Mesenchymal stem cell (in vitro differentiated cells and primary cell): ENCODE results near the gene MYH9.

Source experiments
- DNase-seq: peaks from one replicate; pipeline ENCODE4 v3.0.0-alpha.2; 2013
- H2AFZ ChIP-seq: one replicate; pipeline ENCODE4 v1.6.1; 2013; ENCODE audit warnings: low read depth, mild to moderate bottlenecking, control low read depth, inconsistent platforms, low read length, moderate library complexity
- H2AK5ac ChIP-seq: 2 replicates; pipeline ENCODE4 v1.6.1; 2013; ENCODE audit warnings: low read length, moderate library complexity, mild to moderate bottlenecking, inconsistent platforms; ENCODE audit not compliant: severe bottlenecking
- H2BK120ac ChIP-seq: one replicate; pipeline ENCODE4 v1.6.1; 2013; ENCODE audit warnings: low read depth, mild to moderate bottlenecking, inconsistent platforms, low read length, moderate library complexity
- H2BK12ac ChIP-seq, 2 experiments: one replicate each; pipeline ENCODE4 v1.6.1; 2013; ENCODE audit warnings: inconsistent platforms in 2 of 2, low read length in 2 of 2, mild to moderate bottlenecking in 2 of 2, moderate library complexity in 2 of 2, control low read depth in 1 of 2
- H2BK15ac ChIP-seq: one replicate; pipeline ENCODE4 v1.6.1; 2013; ENCODE audit warnings: mild to moderate bottlenecking, low read depth, inconsistent platforms; ENCODE audit not compliant: poor library complexity, severe bottlenecking
- H2BK5ac ChIP-seq: 2 replicates; pipeline ENCODE4 v1.6.1; 2013; ENCODE audit warnings: low read depth, mild to moderate bottlenecking, low read length, control low read depth, inconsistent platforms; ENCODE audit not compliant: poor library complexity, severe bottlenecking
- H3K14ac ChIP-seq, 2 experiments: one replicate each; pipeline ENCODE4 v1.6.1; 2013; ENCODE audit warnings: inconsistent platforms in 2 of 2, low read length in 2 of 2, control low read depth in 1 of 2, mild to moderate bottlenecking in 1 of 2, moderate library complexity in 1 of 2
- H3K18ac ChIP-seq, 2 experiments: one replicate each; pipeline ENCODE4 v1.6.1; 2013; ENCODE audit warnings: inconsistent platforms in 2 of 2, low read length in 2 of 2, control low read depth in 1 of 2, low read depth in 1 of 2, mild to moderate bottlenecking in 1 of 2
- H3K23ac ChIP-seq, 2 experiments: one replicate each; pipeline ENCODE4 v1.6.1; 2013; ENCODE audit warnings: inconsistent platforms in 2 of 2, low read length in 2 of 2, mild to moderate bottlenecking in 2 of 2, moderate library complexity in 2 of 2, control low read depth in 1 of 2
- H3K27ac ChIP-seq: 2 replicates; pipeline ENCODE4 v1.5.1; 2013; ENCODE audit warnings: mild to moderate bottlenecking, moderate library complexity, low read length, control low read depth, inconsistent platforms; ENCODE audit not compliant: poor library complexity, severe bottlenecking
- H3K27me3 ChIP-seq, 2 experiments: 2 replicates each; pipeline versions ENCODE4 v1.6.1 to v1.7.0; 2013; ENCODE audit warnings: low read length in 2 of 2, mild to moderate bottlenecking in 2 of 2, moderate library complexity in 2 of 2, control low read depth in 1 of 2, inconsistent platforms in 1 of 2; ENCODE audit not compliant: control insufficient read depth in 1 of 2, insufficient read depth in 1 of 2
- H3K36me3 ChIP-seq, 2 experiments: 2 replicates each; pipeline versions ENCODE4 v1.6.1 to v1.7.0; 2013; ENCODE audit warnings: low read length in 2 of 2, control low read depth in 1 of 2, inconsistent platforms in 1 of 2, low read depth in 1 of 2, mild to moderate bottlenecking in 1 of 2; ENCODE audit not compliant: insufficient read depth in 2 of 2, control insufficient read depth in 1 of 2
- H3K4ac ChIP-seq, 2 experiments: one replicate each; pipeline ENCODE4 v1.6.1; 2013; ENCODE audit warnings: inconsistent platforms in 2 of 2, low read length in 2 of 2, mild to moderate bottlenecking in 2 of 2, moderate library complexity in 2 of 2, control low read depth in 1 of 2, low read depth in 1 of 2
- H3K4me1 ChIP-seq: 2 replicates; pipeline ENCODE4 v1.6.1; 2013; ENCODE audit warnings: low read depth, low read length, control low read depth; ENCODE audit not compliant: control insufficient read depth, insufficient read depth
- H3K4me2 ChIP-seq: 2 replicates; pipeline ENCODE4 v1.6.1; 2013; ENCODE audit warnings: low read length, mild to moderate bottlenecking, inconsistent platforms; ENCODE audit not compliant: poor library complexity, severe bottlenecking
- H3K4me3 ChIP-seq, 2 experiments: 2 replicates each; pipeline versions ENCODE4 v1.5.1 to v1.7.0; 2013; ENCODE audit warnings: low read length in 2 of 2, mild to moderate bottlenecking in 2 of 2, control low read depth in 1 of 2, low read depth in 1 of 2; ENCODE audit not compliant: insufficient read depth in 1 of 2
- H3K79me1 ChIP-seq: replicated peaks from 2 replicates; pipeline ENCODE4 v1.6.1; 2013; ENCODE audit warnings: mild to moderate bottlenecking, control low read depth, low read length, inconsistent platforms; ENCODE audit not compliant: poor library complexity, severe bottlenecking
- H3K9ac ChIP-seq: 2 replicates; pipeline ENCODE4 v1.7.0; 2013; ENCODE audit warnings: mild to moderate bottlenecking, low read length, moderate library complexity
- H3K9me3 ChIP-seq: 2 replicates; pipeline ENCODE4 v1.7.0; 2013; ENCODE audit warnings: mild to moderate bottlenecking, low read length; ENCODE audit not compliant: control insufficient read depth
- H4K8ac ChIP-seq: one replicate; pipeline ENCODE4 v1.6.1; 2013; ENCODE audit warnings: inconsistent platforms, mild to moderate bottlenecking, low read length, moderate library complexity
- H4K91ac ChIP-seq: one replicate; pipeline ENCODE4 v1.6.1; 2013; ENCODE audit warnings: mild to moderate bottlenecking, low read length, inconsistent platforms
- WGBS: methylation state at CpG from one replicate; pipeline ENCODE4 v1.1.7; 2013; ENCODE audit warnings: mixed read lengths; 5-methylcytosine and 5-hydroxymethylcytosine counted together

Gene MYH9

DNA sequence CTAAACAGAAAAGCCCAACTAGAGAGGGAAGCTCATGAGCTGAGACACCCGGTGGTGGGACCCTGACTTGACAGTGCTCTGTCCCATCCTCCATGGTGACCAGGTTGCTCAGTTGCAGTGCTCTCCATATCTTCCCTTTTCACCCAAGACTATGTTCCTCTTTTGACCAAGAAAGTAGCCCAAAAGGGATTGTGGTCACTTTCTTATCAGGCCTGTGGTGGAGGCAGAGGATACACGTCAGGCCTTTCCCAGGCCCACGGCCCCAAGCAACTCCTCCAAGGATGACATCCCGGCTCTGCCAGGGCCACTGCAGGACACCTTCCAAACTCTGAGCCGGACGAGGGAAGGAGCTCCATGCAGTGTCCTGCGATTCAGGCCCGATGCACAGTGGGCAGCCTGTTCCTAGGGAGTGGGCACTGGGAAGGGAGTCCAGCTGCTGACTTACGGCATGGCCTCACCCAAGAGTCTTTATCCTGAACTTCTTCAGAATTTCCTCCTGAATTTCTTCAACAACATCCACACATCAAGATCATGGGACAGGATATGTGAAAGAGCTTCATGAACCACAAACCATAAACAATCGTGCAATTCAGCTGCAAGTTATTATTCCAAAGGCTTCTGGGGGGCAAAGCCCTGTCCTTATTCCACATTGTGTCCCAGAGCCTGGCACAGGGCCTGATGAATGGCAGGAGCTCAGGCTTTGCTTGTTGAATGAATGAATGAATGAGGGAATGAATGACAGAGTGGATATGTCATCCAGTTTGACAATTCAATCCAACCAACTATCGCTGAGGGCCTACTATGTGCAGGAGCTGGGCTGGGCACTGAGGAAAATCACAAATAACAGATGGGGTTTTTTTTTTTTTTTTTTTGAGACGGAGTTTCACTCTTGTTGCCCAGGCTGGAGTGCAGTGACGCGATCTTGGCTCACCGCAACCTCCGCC is 36.0 kb upstream of the MYH9 start:
- Histone ChIP-seq H2AFZ (no peak overlapping the region), H3K9ac (no peak overlapping the region), H4K8ac (peak overlapping the region; percentile 100), H3K14ac (peak overlapping the region in 1 of 2 experiments; percentile 61), H3K18ac (peak overlapping the region; percentile 95 to 97), H3K23ac (peak overlapping the region; percentile 37 to 46), H2BK5ac (no peak overlapping the region), H3K27ac (no peak overlapping the region), H2BK120ac (peak overlapping the region; percentile 91), H3K4me2 (no peak overlapping the region), H2AK5ac (peak overlapping the region; percentile 61), H3K36me3 (no peaks in the 10 kb centered on the region), H3K27me3 (no peaks in the 10 kb centered on the region), H4K91ac (peak overlapping the region; percentile 99), H3K4me1 (peaks cover 18% of the 10 kb centered on the region), H3K9me3 (no peaks in the 10 kb centered on the region), H3K79me1 (no peaks in the 10 kb centered on the region), H3K4me3 (no peak overlapping the region), H2BK12ac (peak overlapping the region; percentile 93 to 100), H3K4ac (peak overlapping the region; percentile 96 to 100), H2BK15ac (peak overlapping the region; percentile 90)
- DNase-seq: peak; percentile 97
- WGBS: 61% methylated on average over 11 of the region's 16 CpGs

DNA sequence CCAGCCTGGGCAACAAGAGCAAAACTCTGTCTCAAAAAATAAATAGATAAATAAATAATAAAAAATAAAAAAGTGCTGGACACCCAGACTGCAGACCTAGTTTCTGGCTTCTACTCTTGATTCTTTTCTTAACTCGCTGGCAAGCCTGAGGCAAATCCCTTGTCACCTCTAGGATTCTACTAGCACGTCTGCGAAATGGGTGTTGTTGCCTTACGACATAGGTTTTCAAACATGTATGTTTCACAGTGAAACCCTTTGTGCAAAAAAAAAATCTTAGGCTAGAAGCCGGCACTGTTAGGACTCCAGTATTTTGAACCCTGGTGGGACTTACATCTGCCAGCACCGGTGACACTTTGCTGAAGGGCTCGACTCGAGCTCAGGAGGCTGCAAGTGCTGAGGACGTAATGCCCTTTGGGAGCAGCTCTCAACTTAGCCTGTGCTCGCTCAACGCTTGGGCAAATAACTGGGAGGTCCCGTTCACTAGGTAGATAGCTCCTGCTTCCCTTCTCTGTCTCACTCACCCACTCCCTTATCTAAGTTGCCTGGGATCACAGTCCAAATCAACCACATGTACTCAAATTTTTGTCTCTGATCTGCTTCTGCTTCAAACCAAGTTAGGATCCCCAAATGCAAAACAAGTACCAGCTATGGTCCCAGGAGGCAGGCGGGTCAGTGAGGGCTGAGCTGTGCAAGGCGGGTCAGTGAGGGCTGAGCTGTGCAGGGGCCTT is 34.7 kb upstream of the MYH9 start:
- Histone ChIP-seq H3K36me3 (no peaks in the 10 kb centered on the region), H2AK5ac (peak overlapping the region; percentile 23), H4K8ac (peak overlapping the region; percentile 70), H3K4me2 (no peak overlapping the region), H2AFZ (no peak overlapping the region), H3K4me1 (peaks cover 19% of the 10 kb centered on the region), H2BK5ac (no peak overlapping the region), H3K14ac (peak overlapping the region in 1 of 2 experiments; percentile 37), H3K4ac (peak overlapping the region; percentile 39 to 90), H3K79me1 (no peaks in the 10 kb centered on the region), H3K9me3 (no peaks in the 10 kb centered on the region), H3K18ac (peak overlapping the region; percentile 90 to 94), H3K27ac (no peak overlapping the region), H3K27me3 (no peaks in the 10 kb centered on the region), H3K23ac (no peak overlapping the region), H2BK120ac (peak overlapping the region; percentile 92), H3K9ac (no peak overlapping the region), H4K91ac (peak overlapping the region; percentile 98), H2BK15ac (peak overlapping the region; percentile 93), H3K4me3 (no peak overlapping the region), H2BK12ac (peak overlapping the region; percentile 80 to 93)
- DNase-seq: no peak
- WGBS: 90% methylated on average over 14 of the region's 14 CpGs

DNA sequence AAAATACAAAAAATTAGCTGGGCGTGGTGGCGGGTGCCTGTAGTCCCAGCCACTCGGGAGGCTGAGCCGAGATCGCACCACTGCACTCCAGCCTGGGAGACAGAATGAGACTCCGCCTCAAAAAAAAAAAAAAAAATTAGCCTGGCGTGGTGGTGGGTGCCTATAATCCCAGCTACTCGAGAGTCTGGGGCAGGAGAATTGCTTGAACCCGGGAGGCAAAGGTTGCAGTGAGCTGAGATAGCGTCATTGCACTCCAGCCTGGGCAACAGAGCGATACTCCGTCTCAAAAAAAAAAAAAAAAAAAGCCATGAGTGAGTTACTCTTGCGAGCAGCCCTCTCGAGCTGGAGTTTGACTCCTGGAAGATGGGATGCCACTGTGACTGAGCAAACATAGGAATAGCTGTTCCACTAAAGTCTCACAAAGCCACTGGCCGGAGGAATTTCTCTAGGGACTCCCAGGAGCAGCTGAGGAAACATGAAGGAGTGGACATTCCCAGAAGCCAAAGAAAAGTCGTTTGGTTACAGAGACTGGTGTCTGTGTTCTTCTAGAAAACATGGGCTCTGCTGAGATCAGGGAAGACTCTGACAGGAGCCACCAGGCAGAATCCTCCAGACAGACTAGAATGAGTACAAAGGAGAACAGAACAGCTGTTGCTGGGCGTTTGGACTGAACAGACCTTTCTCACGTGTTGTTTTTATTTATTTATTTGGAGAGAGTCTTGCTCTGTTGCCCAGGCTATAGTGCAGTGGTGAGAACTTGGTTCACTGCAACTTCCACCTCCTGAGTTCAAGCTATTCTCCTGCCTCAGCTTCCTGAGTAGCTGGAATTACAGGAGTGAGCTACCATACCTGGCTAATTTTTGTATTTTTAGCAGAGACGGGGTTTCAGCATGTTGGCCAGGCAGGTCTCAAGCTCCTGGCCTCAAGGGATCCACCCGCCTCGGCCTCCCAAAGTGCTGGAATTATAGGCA is 32.4 kb upstream of the MYH9 start:
- Histone ChIP-seq H2AFZ (no peak overlapping the region), H2BK5ac (no peak overlapping the region), H3K9me3 (no peaks in the 10 kb centered on the region), H3K9ac (peak overlapping the region; percentile 25), H3K79me1 (no peaks in the 10 kb centered on the region), H2BK12ac (peak overlapping the region; percentile 3 to 90), H3K4ac (peak overlapping the region; percentile 81 to 91), H3K27me3 (no peaks in the 10 kb centered on the region), H3K18ac (peak overlapping the region; percentile 18 to 83), H4K91ac (no peak overlapping the region), H3K4me1 (peaks cover 13% of the 10 kb centered on the region), H3K14ac (no peak overlapping the region), H2BK120ac (peak overlapping the region; percentile 92), H2AK5ac (no peak overlapping the region), H3K4me2 (no peak overlapping the region), H2BK15ac (no peak overlapping the region), H4K8ac (no peak overlapping the region), H3K23ac (no peak overlapping the region), H3K36me3 (no peaks in the 10 kb centered on the region), H3K27ac (peak overlapping the region; percentile 44), H3K4me3 (no peak overlapping the region)
- WGBS: 51% methylated on average over 21 of the region's 21 CpGs
- DNase-seq: peak; percentile 80
